Measurements from ENCODE around the gene R3HCC1L.

GRCh38 chr10:98260752-98261151 is 126.3 kb downstream of the R3HCC1L start:
- TF ChIP-seq CSDC2 (CRISPR knock-in tag; IDR thresholded peaks at IDR 0.05) (no peak), PATZ1 (CRISPR knock-in tag; IDR thresholded peaks at IDR 0.05; ENCODE audit: borderline replicate concordance) (no peak), OSR1 (CRISPR knock-in tag; IDR thresholded peaks at IDR 0.05) (no peak), ESRRG (CRISPR knock-in tag; IDR thresholded peaks at IDR 0.05) (no peak), ARNTL (CRISPR knock-in tag; IDR thresholded peaks at IDR 0.05; ENCODE audit: borderline replicate concordance, low read depth) (no peak), ZC3H10 (CRISPR knock-in tag; IDR thresholded peaks at IDR 0.05) (no peak), RARB (CRISPR knock-in tag; IDR thresholded peaks at IDR 0.05) (no peak), TCF4 (CRISPR knock-in tag; IDR thresholded peaks at IDR 0.05; ENCODE audit: borderline replicate concordance) (no peak), ZFP30 (CRISPR knock-in tag; IDR thresholded peaks at IDR 0.05) (no peak), ZFP3 (CRISPR knock-in tag; IDR thresholded peaks at IDR 0.05) (no peak), ZNF70 (CRISPR knock-in tag; IDR thresholded peaks at IDR 0.05) (no peak), GLIS3 (CRISPR knock-in tag; IDR thresholded peaks at IDR 0.05) (no peak), TOX (CRISPR knock-in tag; IDR thresholded peaks at IDR 0.05; ENCODE audit: borderline replicate concordance) (no peak)
